ENCODE results near the gene METTL13.
"Not testable (repeated sequence)": the region's sequence is repeated elsewhere in the genome, so short reads cannot be mapped to it uniquely, and the experiment has no call there.

Gene METTL13

DNA sequence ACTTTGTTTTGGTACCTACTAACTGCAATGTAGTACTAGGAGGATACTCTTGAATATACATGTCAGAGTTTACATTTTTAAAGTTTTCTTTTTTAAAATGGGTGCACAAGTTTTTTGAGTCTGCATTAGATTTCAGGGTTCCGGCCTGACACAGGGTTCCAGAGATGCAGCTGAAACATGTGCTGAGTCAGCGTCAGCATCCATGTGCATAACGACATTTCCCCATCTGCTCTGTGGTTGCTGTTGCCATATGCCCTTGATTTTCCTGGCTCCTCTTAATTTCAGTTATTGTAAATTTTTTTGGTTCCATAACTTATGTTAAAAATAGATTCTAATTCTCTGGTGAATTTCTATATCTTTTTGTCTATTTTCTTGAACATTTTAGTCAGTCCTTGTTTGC, 12.3 kb upstream of the METTL13 start:
- peak; percentile 12 to 51 for DNase-seq

DNA sequence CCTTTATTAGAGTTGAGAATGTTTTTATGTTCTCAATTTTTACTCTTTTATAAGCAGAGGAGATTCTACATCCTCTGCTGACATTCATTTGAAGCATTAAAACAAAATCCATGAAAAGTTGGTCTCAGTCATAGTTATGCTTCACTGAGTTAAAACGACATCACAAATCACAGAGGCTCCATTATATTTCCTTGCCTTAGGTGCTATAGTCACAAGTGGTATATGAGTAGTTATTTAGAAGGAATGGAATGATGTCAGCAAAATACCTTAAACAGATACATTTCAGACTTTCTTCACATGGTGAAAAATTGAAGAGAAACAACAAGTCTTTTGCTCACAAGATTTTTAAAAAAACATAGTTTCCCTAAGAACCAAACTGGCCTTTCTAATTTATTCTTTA, 11.7 kb upstream of the METTL13 start:
- no peak for DNase-seq

DNA sequence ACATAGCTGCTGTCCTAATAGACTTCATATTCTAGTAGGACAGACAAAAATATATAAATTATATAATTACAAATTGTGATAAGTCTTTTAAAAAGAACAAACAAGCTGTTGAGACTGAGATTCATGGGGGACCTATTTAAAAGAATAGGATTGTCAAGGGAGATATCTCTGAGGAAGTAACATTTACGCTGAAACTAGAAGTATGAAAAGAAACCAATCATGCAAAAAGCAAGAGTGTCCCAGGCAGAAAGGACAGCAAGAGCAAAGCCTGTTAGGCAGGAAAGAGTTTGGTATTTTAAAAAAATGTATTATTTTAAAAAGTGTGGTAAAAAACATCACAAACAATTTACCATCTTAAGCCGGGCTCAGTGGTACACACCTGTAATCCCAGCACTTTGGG, 9.1 kb upstream of the METTL13 start:
- DNase-seq = no peak

DNA sequence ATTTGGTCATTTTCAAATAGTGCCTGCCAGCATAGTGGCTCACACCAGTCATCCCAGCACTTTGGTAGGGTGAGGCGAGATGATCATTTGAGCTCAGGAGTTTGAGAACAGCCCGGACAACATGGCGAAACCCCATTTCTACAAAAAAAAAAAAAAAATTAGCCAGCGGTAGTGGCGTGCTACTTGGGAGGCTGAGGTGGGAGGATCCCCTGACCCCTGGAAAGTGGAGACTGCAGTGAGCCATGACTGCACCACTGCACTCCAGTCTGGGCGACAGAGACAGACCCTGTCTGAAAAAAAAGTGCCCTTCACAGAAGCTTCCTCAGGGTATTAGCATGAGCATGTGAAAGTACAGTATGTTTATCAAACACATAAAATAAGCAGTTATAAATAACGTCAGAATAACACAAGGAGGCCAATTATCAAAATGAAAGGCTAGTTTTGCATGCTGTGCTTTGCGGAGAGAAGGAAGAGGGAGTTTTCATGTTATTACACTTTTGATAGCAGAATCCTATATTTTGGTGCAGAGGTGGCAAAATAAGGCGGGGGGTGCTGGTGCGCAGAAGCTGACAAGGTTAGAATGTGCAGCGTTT, 781 bp upstream of the METTL13 start:
- peak in 1 of 2 experiments; percentile 49 for DNase-seq

- no peak for DNase-seq
Observed at GRCh38 chr1:171783816-171784530, 2.5 kb downstream of the METTL13 start.

DNA sequence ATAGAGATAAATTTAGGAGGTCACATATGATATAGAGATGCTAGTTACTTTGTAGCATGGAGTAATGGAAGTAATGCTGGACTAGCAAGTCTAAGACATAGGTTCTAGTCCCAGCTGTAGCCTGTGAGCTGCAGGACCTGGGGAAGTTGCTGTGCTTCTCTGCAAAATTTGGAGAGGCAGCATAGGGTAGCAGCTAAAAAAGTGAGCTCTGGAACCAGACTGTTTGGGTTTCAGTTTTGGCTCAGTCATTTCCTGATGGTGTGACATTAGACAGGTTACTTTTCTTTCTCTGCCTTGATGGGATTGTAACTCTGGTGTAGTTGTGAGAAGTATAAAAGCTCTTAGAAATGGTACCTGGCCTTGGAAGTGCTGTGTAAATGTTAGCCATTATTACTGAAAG, 3.3 kb downstream of the METTL13 start:
- no peak for DNase-seq

DNA sequence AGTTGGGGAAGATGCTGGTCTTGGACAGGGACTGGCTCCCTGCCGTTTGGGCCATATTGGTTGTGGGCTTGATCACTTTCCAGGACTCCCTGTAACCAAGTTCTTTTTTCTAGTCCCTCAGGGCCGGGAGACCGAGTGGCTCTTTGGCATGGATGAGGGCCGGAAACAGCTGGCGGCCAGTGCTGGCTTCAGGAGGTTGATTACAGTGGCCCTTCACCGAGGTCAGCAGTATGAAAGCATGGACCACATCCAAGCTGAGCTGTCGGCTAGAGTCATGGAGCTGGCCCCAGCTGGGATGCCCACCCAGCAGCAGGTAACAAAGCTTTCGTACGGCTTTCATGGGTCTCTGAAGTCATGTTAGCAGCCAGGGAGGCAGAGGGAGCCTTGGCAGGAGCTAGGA, 4.3 kb downstream of the METTL13 start:
- no peak for DNase-seq

DNA sequence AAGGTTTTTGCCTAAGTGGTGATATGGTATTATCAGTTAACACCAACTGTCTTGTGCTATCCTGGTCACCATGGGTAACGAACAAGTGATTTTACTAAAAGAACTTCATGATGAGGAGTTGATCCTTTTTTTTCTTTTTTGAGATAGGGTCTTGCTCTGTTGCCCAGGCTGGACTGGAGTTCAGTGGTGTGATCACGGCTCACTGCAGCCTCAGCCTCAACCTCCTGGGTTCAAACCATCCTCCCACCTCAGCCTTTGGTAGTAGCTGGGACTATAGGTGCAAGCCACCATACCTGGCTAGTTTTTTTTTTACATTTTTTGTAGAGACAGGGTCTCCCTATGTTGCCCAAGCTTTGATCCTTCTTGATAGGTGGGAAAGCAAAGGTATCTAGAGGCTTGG, 5.1 kb downstream of the METTL13 start:
- DNase-seq = no peak

GRCh38 chr1:171787686-171788480, 6.4 kb downstream of the METTL13 start:
- no peak for DNase-seq

DNA sequence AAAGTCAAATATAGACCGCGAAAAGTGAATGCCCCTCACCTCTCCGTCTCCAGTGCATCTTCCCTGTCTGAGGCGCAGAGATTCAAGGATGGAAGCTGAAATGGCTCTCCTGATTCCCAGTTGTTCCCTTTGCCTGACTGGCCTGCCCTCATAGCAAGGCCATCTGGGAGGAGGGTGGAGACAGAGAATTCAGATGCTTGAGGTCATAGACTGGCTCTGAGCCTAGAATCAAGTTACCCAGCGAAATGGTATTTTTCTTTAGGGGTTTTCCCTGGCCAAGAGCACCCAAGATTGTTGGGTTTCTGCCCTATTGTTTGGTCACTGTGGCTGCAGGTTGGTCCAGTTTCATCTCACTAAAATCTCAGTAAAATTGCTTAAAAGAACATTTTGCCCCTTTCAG, 7.2 kb downstream of the METTL13 start:
- no peak for DNase-seq

- peak in 1 of 2 experiments; percentile 3 for DNase-seq
Observed at GRCh38 chr1:171790318-171790717, 8.9 kb downstream of the METTL13 start.

GRCh38 chr1:171792656-171793369, 11.4 kb downstream of the METTL13 start:
- DNase-seq = no peak

DNA sequence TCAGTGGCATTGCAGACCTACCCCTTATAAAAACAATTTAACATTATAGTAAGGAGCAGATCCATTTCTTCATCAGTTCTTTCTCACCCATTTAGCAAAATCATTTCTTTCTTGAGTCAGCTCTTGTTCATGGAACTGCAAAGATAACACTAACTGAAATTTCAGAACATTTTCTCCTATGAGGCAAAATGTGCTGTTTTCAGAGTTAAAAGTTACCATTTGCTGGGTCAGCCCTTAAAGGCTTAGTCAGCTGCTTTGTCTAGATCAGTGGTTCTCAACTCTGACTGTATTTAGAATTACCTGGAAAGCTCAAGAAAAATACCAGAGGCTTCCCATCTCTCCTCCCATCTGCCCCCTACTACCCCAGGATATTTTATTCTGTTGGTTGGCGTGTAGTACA, 12.2 kb downstream of the METTL13 start:
- no peak for DNase-seq

DNA sequence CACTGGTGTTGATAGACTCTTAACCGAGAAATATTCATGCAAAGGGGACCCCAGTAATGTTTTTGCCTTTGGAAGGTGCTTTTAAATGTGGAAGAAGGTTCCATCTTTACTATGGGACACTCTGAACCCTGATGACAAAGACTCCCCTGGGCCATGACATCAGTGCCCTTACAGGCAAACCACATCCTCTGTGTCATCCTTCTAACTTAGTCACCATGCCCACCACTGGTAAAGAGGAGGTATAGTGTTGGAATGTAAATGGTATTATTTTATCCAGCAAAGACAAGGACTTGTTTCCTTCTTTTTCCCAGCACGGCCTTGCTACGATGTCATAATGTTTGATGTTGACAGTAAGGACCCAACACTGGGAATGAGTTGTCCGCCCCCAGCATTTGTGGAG, 12.6 kb downstream of the METTL13 start:
- DNase-seq = no peak

DNA sequence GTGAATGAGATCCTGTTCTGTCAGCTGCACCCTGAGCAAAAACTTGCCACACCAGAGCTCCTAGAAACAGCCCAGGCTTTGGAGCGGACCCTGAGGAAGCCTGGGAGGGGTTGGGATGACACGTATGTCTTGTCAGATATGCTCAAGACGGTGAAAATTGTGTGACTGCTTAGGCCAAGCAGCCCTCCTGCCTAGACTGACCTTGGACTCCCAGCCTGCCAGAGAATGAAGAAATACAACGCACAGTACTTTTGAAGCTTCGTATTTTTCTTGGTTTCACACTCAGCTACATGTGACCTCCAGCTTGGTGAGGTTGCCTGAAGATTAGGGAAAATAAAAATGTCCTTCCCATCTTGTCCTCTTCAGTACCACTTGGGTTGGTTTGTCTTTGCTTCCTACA, 15.1 kb downstream of the METTL13 start:
- no peak for DNase-seq

DNA sequence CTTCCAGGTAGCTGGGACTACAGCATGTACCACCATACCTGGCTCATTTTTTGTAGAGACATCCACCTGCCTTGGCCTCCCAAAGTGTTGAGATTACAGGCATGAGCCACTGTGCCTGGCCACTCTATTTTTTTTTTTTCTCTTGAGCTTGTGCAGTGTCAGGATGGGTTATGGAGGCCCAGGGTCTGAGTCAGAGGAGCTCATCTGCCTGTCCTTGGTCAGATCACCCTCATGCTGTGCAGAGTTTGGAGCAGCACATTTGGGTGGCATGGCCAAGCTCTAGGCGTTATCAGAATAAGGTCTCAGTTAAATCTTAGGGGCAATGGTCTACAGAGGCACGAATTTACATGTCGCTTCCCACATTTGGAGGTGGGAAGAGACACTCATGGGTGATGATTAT, 16.9 kb downstream of the METTL13 start:
- DNase-seq = no peak

DNA sequence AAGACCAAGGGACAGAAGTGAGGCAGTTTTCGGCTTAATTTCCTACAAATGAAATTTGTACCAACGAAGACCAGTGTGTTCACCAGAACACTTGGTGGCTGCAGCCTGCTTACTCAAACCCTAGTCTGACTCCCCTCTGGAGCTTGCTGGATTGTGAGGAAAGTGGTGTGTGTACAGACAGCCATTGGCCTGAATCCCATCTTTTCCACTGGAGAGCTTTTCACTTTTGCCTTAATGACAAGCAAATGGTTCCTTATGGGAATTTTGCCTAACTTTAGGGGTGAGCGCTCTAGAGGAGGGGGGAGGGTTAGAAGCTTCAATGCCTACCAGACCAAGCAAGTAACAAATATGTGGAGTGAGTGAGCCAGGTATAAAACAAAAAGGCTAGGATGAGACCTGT, 17.3 kb downstream of the METTL13 start:
- DNase-seq = no peak

DNA sequence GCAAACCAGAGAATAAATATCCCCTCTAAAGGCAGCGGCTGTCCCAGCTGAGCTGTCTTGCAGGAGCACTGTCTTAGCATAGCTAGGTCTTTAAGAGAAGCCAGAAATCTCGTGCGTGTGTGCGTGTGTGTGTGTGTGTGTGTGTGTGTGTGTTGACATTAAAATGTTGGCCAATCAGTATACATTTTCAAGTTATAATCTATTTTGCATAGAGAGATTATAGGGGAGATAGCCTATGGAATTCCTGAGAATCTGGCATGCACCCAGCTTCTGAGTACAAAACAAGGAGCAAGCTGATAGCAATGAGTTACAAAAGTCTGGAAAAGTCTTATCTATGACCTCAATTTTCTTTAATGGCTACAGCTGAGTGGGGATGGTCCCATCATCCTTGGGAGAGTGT, 17.7 kb downstream of the METTL13 start:
- no peak for DNase-seq

- not testable (repeated sequence) for DNase-seq
Observed at GRCh38 chr1:171799698-171800097, 18.2 kb downstream of the METTL13 start.

GRCh38 chr1:171800342-171800741, 18.9 kb downstream of the METTL13 start:
- DNase-seq = no peak

DNA sequence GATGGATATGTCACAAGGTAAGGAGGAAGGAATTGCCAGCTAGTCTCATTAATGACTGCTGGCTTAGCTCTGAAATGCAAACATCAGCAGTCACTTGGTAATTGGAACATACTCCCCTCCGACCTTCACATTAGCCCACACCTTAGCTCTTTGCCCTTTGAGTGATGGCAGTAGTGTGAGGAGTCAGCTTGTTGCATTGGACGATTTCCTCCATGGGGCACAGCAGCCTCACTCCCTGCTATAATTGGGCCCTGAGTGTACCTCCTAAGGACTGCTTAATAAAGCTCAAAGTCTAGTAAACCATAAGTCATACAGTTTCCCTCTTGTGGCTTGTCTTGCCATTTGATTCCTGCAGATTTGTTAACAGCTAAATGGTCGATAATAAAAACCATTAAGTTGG, 19.4 kb downstream of the METTL13 start:
- DNase-seq = no peak

DNA sequence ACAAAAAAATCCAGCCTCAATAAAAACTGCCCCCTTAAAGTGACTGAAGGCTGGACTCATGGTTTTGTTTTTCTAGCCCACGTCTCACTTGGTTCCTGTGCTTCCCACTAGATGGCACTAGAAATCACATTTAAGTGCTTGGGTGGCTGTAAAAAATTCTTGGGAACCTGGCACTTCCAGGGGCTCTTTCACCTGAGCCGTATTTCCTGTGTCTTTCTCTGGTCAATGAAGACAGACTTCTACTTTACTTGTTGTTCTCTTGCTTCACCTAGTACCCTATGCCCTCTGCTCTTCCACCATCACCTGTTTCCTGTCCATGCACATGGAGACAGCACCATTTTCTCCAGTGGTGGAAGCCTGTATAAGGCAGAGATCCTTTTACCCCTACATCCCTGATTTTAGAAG, 20.0 kb downstream of the METTL13 start:
- DNase-seq = peak in 1 of 2 experiments; percentile 46

DNA sequence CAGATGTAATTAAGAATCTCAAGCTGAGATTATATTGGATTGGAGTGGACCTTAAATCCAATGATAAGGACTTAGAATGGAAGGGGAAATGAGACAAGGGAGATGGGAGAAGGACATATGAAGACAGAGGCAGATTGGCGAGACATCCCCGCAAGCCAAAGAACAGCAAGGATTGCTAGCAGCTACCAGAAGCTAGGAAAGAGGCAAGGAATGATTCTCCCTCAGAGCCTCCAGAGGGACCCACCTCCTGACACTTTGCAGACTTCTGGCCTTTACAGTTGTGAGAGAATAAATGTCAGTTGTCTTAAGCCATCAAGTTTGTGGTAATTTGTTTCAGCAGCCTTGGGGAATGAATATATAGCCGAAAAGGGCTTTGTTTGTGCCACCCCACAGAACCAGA, 20.7 kb downstream of the METTL13 start:
- DNase-seq = no peak

DNA sequence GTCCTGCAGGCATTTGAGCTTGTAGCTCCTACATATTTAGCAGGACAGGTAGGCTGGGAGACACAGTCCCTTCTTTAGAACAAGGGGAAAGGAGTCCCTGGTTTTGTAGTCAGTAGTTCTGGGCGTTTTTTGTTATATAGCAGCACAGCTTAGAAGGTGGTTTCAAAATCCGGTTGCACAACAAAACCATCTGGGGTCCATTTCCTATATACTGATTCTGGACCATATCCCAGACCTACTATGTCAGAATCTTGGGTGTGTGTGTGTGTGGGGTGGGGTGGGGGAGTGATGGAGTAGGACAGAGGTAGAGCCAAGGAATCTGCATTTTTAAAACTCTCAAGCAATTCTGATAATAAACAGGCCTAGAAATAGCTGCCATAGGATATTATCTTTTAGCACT, 21.6 kb downstream of the METTL13 start:
- no peak for DNase-seq
